ENCODE measurements around the gene CHAD. TPM values are rescaled to one million over a fixed set of nuclear protein-coding genes. Genes with fewer than 3 reads are reported as not detected.

Gene CHAD
- polyA plus RNA-seq, 1 of the 3 experiments (the other 2 are of a cell fraction): not detected

DNA sequence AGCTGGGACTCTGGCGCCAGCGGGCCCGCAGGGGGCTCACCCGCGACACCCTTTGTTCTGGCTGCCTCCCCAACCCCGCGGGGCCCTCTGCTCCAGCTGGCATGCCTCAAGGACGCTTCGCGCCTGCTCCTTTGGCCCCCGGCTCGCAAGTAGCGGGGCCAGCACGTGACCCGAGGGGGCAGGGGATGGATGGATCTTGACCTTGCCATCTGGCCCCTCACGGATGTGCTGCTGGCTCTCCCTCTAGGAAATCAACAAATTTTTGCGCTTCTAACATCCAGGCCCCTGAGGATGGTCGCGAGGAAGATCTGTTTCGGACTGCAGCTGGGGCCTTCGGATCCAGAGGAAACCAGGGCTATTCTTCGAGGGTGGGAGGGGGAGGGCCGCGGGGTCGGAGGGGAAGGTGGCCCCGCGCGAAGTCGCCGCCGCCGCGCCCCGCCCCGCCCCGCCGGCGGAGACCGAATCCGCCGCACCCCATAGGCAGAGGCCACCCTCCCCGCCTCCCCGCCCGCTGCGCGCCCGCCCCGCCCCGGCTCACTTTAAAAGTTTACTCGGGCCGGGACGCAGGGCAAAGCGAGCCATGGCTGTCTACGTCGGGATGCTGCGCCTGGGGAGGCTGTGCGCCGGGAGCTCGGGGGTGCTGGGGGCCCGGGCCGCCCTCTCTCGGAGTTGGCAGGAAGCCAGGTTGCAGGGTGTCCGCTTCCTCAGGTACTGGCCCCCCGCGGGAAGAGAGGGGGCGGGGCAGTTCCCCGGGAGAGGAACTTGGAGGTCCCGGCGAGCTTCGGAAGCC is 42.8 kb downstream of the CHAD start, which contains the start of gene ACSF2:
Gene ACSF2, plus strand, starts transcription at position 537 of the 790 bp plus-strand sequence. Its CDS starts 44 bp downstream, at position 581.
- POLR2A ChIA-PET: interaction anchor here (1.5 kb wide), 1 partner anchor 29 kb away, joined by 7 read pairs; the partner anchor contains the start of gene LRRC59
- Histone ChIP-seq H3K4me2 (peak within 1 kb of the TSS; percentile 94), H3K9me3 (no peaks in the 10 kb centered on the region), H3K79me2 (ENCODE audit: insufficient read depth) (peaks cover 30% of the 10 kb centered on the region), H3K4me1 (ENCODE audit: control insufficient read depth in 1 of 2, insufficient read depth in 2 of 2, low read depth in 1 of 2, low read length in 1 of 2) (peaks cover 21 to 23% of the 10 kb centered on the region in 2 experiments; a peak in 3 of 4 replicates), H3K9me2 (no peaks in the 10 kb centered on the region), H3K36me3 (replicated peaks in 1 of 2; ENCODE audit: control insufficient read depth in 1 of 2, insufficient read depth in 2 of 2, low read length in 1 of 2) (no peaks in the 10 kb centered on the region), H3K9ac (peak within 1 kb of the TSS; percentile 79), H3K4me3 (ENCODE audit: low read depth in 2 of 2, low read length in 1 of 2) (peak within 1 kb of the TSS; percentile 69 to 71), H3K27ac (ENCODE audit: low read depth in 2 of 2, low read length in 1 of 2) (peak within 1 kb of the TSS; percentile 74 to 81), H4K20me1 (ENCODE audit: insufficient read depth) (no peaks in the 10 kb centered on the region), H3K27me3 (ENCODE audit: insufficient read depth) (no peaks in the 10 kb centered on the region), H2AFZ (ENCODE audit: low read depth) (peak within 1 kb of the TSS; percentile 99), H3F3A (replicated peaks; ENCODE audit: insufficient read depth) (peaks cover 39% of the 10 kb centered on the region)
- TF ChIP-seq POLR2AphosphoS5 (IDR thresholded peaks at IDR 0.05; ENCODE audit: low read depth, low read length) (peak; percentile 75), FOSL2 (IDR thresholded peaks at IDR 0.05; ENCODE audit: borderline replicate concordance, low read depth) (no peak), TAF1 (IDR thresholded peaks at IDR 0.05; ENCODE audit: borderline replicate concordance, low read depth, low read length) (peak; percentile 71; the same call in 1 of the 2 replicates), EP300 (IDR thresholded peaks at IDR 0.05; ENCODE audit: borderline replicate concordance in 1 of 2, low read depth in 1 of 2, low read length in 1 of 2) (0 out of 4 replicates have a peak, but pooled peaks of 1 of the 2 experiments have one; percentile 15), SIN3A (IDR thresholded peaks at IDR 0.05; ENCODE audit: borderline replicate concordance, low read depth, low read length) (peak; percentile 71; the same call in 1 of the 2 replicates), NFIC (IDR thresholded peaks at IDR 0.05; ENCODE audit: borderline replicate concordance) (peak; percentile 75), RCOR1 (IDR thresholded peaks at IDR 0.05; ENCODE audit: low read length) (0 out of 2 replicates have a peak, but pooled peaks have one; percentile 8), YY1 (IDR thresholded peaks at IDR 0.05; ENCODE audit: low read depth) (peak; percentile 59; the same call in 1 of the 2 replicates)
- TF ChIP-seq, protein P1, sequence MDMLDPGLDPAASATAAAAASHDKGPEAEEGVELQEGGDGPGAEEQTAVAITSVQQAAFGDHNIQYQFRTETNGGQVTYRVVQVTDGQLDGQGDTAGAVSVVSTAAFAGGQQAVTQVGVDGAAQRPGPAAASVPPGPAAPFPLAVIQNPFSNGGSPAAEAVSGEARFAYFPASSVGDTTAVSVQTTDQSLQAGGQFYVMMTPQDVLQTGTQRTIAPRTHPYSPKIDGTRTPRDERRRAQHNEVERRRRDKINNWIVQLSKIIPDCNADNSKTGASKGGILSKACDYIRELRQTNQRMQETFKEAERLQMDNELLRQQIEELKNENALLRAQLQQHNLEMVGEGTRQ (IDR thresholded peaks at IDR 0.05; ENCODE audit: borderline replicate concordance, low read depth, low read length): no peak
- TF ChIP-seq, protein P2, sequence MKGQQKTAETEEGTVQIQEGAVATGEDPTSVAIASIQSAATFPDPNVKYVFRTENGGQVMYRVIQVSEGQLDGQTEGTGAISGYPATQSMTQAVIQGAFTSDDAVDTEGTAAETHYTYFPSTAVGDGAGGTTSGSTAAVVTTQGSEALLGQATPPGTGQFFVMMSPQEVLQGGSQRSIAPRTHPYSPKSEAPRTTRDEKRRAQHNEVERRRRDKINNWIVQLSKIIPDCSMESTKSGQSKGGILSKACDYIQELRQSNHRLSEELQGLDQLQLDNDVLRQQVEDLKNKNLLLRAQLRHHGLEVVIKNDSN (IDR thresholded peaks at IDR 0.05; ENCODE audit: borderline replicate concordance, low read depth): peak; percentile 81; the same call in 1 of the 2 replicates
- TF ChIP-seq, protein P3, sequence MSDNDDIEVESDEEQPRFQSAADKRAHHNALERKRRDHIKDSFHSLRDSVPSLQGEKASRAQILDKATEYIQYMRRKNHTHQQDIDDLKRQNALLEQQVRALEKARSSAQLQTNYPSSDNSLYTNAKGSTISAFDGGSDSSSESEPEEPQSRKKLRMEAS (IDR thresholded peaks at IDR 0.05; ENCODE audit: low read depth): peak; percentile 29; the same call in 1 of the 2 replicates
- TF ChIP-seq, protein P4, sequence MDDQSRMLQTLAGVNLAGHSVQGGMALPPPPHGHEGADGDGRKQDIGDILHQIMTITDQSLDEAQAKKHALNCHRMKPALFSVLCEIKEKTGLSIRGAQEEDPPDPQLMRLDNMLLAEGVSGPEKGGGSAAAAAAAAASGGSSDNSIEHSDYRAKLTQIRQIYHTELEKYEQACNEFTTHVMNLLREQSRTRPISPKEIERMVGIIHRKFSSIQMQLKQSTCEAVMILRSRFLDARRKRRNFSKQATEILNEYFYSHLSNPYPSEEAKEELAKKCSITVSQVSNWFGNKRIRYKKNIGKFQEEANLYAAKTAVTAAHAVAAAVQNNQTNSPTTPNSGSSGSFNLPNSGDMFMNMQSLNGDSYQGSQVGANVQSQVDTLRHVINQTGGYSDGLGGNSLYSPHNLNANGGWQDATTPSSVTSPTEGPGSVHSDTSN (IDR thresholded peaks at IDR 0.05): no peak
- DNase-seq: peak; percentile 94
- WGBS (ENCODE audit: low lambda C conversion rate): 12% methylated on average over 33 of the region's 70 CpGs
- CTCF ChIA-PET: interaction anchor here (0.7 to 3.4 kb wide), 8 partner anchors 9 to 76 kb away, joined by 3 to 18 read pairs (median 6); partner anchors contain the start of genes LRRC59 and RSAD1
